MM.1S (cell line): ENCODE data around the gene ZXDC.

Experiments
- DNase-seq: peaks from one replicate; pipeline ENCODE4 v3.0.0-alpha.2; 2015
- H2AFZ ChIP-seq: fragments of 300-600 bp; sonication (generic); 2 replicates; pipeline ENCODE4 v1.6.0; 2016; ENCODE audit warnings: antibody characterized with exemption, low read length
- H3F3A ChIP-seq: fragments of 300-600 bp; sonication (generic); 2 replicates; pipeline ENCODE4 v1.6.1; 2016; ENCODE audit warnings: mild to moderate bottlenecking, antibody characterized with exemption, low read length, moderate library complexity, mixed read lengths; ENCODE audit not compliant: insufficient read depth
- H3K27ac ChIP-seq: fragments of 300-600 bp; sonication (generic); 2 replicates; pipeline ENCODE4 v1.5.1; 2016; ENCODE audit warnings: mild to moderate bottlenecking, low read length
- H3K27me3 ChIP-seq: fragments of 300-600 bp; sonication (generic); replicated peaks from 2 replicates; pipeline ENCODE4 v1.6.0; 2016; ENCODE audit warnings: low read length; ENCODE audit not compliant: insufficient read depth
- H3K36me3 ChIP-seq: fragments of 300-600 bp; sonication (generic); replicated peaks from 2 replicates; pipeline ENCODE4 v1.6.1; 2016; ENCODE audit warnings: mild to moderate bottlenecking, low read length, mixed read lengths; ENCODE audit not compliant: insufficient read depth
- H3K4me1 ChIP-seq: fragments of 300-600 bp; sonication (generic); 2 replicates; pipeline ENCODE4 v1.6.1; 2016; ENCODE audit warnings: low read length, mixed read lengths
- H3K4me2 ChIP-seq: fragments of 300-600 bp; sonication (generic); 2 replicates; pipeline ENCODE4 v1.6.0; 2016; ENCODE audit warnings: low read depth, low read length
- H3K4me3 ChIP-seq: fragments of 300-600 bp; sonication (generic); 2 replicates; pipeline ENCODE4 v1.5.1; 2016; ENCODE audit warnings: low read length, mixed read lengths
- H3K79me2 ChIP-seq: fragments of 300-600 bp; sonication (generic); 2 replicates; pipeline ENCODE4 v1.6.1; 2016; ENCODE audit warnings: mixed run types, low read length, mixed read lengths
- H3K9ac ChIP-seq: fragments of 300-600 bp; sonication (generic); 2 replicates; pipeline ENCODE4 v1.6.1; 2016; ENCODE audit warnings: low read length, mixed read lengths
- H3K9me2 ChIP-seq: fragments of 300-600 bp; sonication (generic); replicated peaks from 2 replicates; pipeline ENCODE4 v1.6.1; 2016; ENCODE audit warnings: mild to moderate bottlenecking, low read length, mixed read lengths; ENCODE audit not compliant: insufficient read depth
- H3K9me3 ChIP-seq: fragments of 300-600 bp; sonication (generic); replicated peaks from 2 replicates; pipeline ENCODE4 v1.6.1; 2016; ENCODE audit warnings: mild to moderate bottlenecking, low read length, mixed read lengths; ENCODE audit not compliant: insufficient read depth
- H4K20me1 ChIP-seq: fragments of 300-600 bp; sonication (generic); 2 replicates; pipeline ENCODE4 v1.6.1; 2016; ENCODE audit warnings: mild to moderate bottlenecking, low read length, moderate library complexity, mixed read lengths; ENCODE audit not compliant: insufficient read depth
- EZH2 ChIP-seq: fragments of 300-600 bp; sonication (generic); optimal IDR thresholded peaks from 2 replicates; pipeline ENCODE3; 2017; ENCODE audit warnings: low read depth, mild to moderate bottlenecking, antibody characterized with exemption, low read length, mixed read lengths
- EZH2phosphoT487 ChIP-seq: fragments of 300-600 bp; sonication (generic); IDR thresholded peaks from 2 replicates; pipeline ENCODE4 v1.6.1; 2018; ENCODE audit warnings: antibody characterized with exemption, low read length
- TF ChIP-seq, protein P1 (sequence below): fragments of 300-600 bp; sonication (generic); IDR thresholded peaks from 2 replicates; pipeline ENCODE4 v1.5.1; 2016; ENCODE audit warnings: antibody characterized with exemption, low read length, mixed read lengths

The ZXDC gene

DNA sequence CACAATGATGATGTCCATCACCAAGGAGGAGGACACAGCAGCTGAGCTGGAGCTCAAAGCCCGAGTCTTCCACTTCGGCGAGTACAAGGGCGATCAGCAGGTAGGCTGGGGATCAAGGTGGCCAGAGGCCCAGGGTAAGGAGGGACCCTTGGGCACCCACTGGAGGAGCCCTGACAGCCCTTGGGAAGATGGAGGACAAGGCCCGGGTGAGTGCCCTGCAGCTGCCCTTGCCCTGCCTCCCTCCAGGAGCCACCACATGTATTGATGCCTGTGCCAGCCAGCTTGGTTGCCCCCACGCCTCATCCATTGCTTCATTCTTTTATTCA, 42.6 kb downstream of the ZXDC start:
- Histone ChIP-seq H3K79me2 (no peaks in the 10 kb centered on the region), H3K36me3 (no peaks in the 10 kb centered on the region), H3K27me3 (no peaks in the 10 kb centered on the region), H3K4me3 (no peak overlapping the region), H3K27ac (no peak overlapping the region), H3K9me2 (no peaks in the 10 kb centered on the region), H3K9me3 (no peaks in the 10 kb centered on the region), H4K20me1 (no peaks in the 10 kb centered on the region), H2AFZ (no peak overlapping the region), H3F3A (no peaks in the 10 kb centered on the region), H3K9ac (no peak overlapping the region), H3K4me2 (no peak overlapping the region), H3K4me1 (no peaks in the 10 kb centered on the region)
- no peak for DNase-seq
- TF ChIP-seq EZH2 (no peak), EZH2phosphoT487 (no peak)
- TF ChIP-seq, protein P1, sequence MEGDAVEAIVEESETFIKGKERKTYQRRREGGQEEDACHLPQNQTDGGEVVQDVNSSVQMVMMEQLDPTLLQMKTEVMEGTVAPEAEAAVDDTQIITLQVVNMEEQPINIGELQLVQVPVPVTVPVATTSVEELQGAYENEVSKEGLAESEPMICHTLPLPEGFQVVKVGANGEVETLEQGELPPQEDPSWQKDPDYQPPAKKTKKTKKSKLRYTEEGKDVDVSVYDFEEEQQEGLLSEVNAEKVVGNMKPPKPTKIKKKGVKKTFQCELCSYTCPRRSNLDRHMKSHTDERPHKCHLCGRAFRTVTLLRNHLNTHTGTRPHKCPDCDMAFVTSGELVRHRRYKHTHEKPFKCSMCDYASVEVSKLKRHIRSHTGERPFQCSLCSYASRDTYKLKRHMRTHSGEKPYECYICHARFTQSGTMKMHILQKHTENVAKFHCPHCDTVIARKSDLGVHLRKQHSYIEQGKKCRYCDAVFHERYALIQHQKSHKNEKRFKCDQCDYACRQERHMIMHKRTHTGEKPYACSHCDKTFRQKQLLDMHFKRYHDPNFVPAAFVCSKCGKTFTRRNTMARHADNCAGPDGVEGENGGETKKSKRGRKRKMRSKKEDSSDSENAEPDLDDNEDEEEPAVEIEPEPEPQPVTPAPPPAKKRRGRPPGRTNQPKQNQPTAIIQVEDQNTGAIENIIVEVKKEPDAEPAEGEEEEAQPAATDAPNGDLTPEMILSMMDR, result no peak

GRCh38 chr3:126432361-126433104, 43.2 kb downstream of the ZXDC start:
- no peak overlapping the region for H3K4me3 ChIP-seq
- H3K27me3 ChIP-seq, result no peaks in the 10 kb centered on the region
- H3K27ac ChIP-seq, result no peak overlapping the region
- H3K9ac ChIP-seq, result no peak overlapping the region
- no peaks in the 10 kb centered on the region for H3K9me3 ChIP-seq
- no peak for DNase-seq
- no peaks in the 10 kb centered on the region for H3K9me2 ChIP-seq
- TF ChIP-seq EZH2phosphoT487 (no peak), EZH2 (no peak)
- TF ChIP-seq, protein P1, result no peak
- H3K4me1 ChIP-seq, result no peaks in the 10 kb centered on the region
- no peaks in the 10 kb centered on the region for H3K79me2 ChIP-seq
- H3K36me3 ChIP-seq, result no peaks in the 10 kb centered on the region
- no peak overlapping the region for H3K4me2 ChIP-seq
- no peaks in the 10 kb centered on the region for H3F3A ChIP-seq
- H4K20me1 ChIP-seq, result no peaks in the 10 kb centered on the region
- no peak overlapping the region for H2AFZ ChIP-seq

DNA sequence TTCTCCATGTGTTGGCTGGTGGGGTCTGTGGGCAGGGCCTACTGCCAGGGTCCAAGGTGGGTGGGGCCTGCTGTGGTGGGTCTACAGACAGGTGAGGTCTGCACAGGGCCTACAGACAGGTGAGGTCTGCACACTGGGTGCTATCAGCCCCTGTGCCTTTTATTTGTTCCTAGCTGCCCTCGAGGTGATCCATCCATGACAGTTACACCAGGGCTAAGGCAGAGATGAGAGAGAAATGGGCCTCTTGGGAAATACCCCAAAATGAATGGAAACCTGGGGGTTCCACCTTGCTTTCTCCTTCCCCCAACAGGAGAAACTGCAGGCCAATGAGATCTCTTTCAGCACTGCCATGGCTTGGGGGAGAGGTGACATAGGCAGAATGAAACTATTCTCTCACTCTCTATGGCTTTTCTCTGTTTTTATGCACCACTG, 44.6 kb downstream of the ZXDC start:
- no peaks in the 10 kb centered on the region for H3F3A ChIP-seq
- H3K9ac ChIP-seq, result no peak overlapping the region
- no peak overlapping the region for H2AFZ ChIP-seq
- no peaks in the 10 kb centered on the region for H3K9me2 ChIP-seq
- TF ChIP-seq, protein P1, result no peak
- no peak for TF ChIP-seq EZH2phosphoT487
- no peak for TF ChIP-seq EZH2
- H3K9me3 ChIP-seq, result no peaks in the 10 kb centered on the region
- no peak overlapping the region for H3K27ac ChIP-seq
- no peak for DNase-seq
- no peaks in the 10 kb centered on the region for H3K27me3 ChIP-seq
- H4K20me1 ChIP-seq, result no peaks in the 10 kb centered on the region
- H3K36me3 ChIP-seq, result no peaks in the 10 kb centered on the region
- no peak overlapping the region for H3K4me3 ChIP-seq
- H3K4me2 ChIP-seq, result no peak overlapping the region
- H3K79me2 ChIP-seq, result no peaks in the 10 kb centered on the region
- no peaks in the 10 kb centered on the region for H3K4me1 ChIP-seq
